NCI-H1105 (cell line): ENCODE data around the gene CLEC4E.
"Not testable (repeated sequence)": the region's sequence is repeated elsewhere in the genome, so short reads cannot be mapped to it uniquely, and the experiment has no call there.

Experiments used
- DNase-seq: peaks from one replicate; lab custom pipeline; 2025; lab: John Stamatoyannopoulos, UW

The CLEC4E gene

GRCh38 chr12:8540831-8541230 lies at the start of gene CLEC4E:
Gene CLEC4E (minus strand): TSS chr12:8540905. CDS start chr12:8540797, 108 bp downstream.
- not testable (repeated sequence) for DNase-seq

GRCh38 chr12:8589679-8590078 lies 49.0 kb upstream of the CLEC4E start:
- DNase-seq, result no peak

GRCh38 chr12:8584478-8584877 lies 43.8 kb upstream of the CLEC4E start:
- DNase-seq, result not testable (repeated sequence)

- DNase-seq, result no peak
These were observed 43.3 kb upstream of the CLEC4E start for GRCh38 chr12:8584004-8584403.

- no peak for DNase-seq
These were observed 40.5 kb upstream of the CLEC4E start for GRCh38 chr12:8581098-8581784.

- no peak for DNase-seq
These were observed 37.2 kb upstream of the CLEC4E start for GRCh38 chr12:8577879-8578278.

- DNase-seq, result no peak
These were observed 31.8 kb upstream of the CLEC4E start for GRCh38 chr12:8572507-8572906.

- no peak for DNase-seq
These were observed 25.8 kb upstream of the CLEC4E start for GRCh38 chr12:8566525-8566924.

GRCh38 chr12:8566052-8566451 lies 25.3 kb upstream of the CLEC4E start:
- DNase-seq, result not testable (repeated sequence)

- no peak for DNase-seq
These were observed 24.0 kb upstream of the CLEC4E start for GRCh38 chr12:8564656-8565055.

GRCh38 chr12:8563356-8563755 lies 22.7 kb upstream of the CLEC4E start:
- DNase-seq, result no peak

- DNase-seq, result no peak
These were observed 21.6 kb upstream of the CLEC4E start for GRCh38 chr12:8562310-8562709.

- DNase-seq, result no peak
These were observed 20.3 kb upstream of the CLEC4E start for GRCh38 chr12:8561011-8561410.

- no peak for DNase-seq
These were observed 19.0 kb upstream of the CLEC4E start for GRCh38 chr12:8559676-8560075.

GRCh38 chr12:8556531-8557097 lies 15.9 kb upstream of the CLEC4E start:
- DNase-seq, result no peak

- no peak for DNase-seq
These were observed 13.9 kb upstream of the CLEC4E start for GRCh38 chr12:8554451-8555195.

- DNase-seq, result peak; percentile 92
These were observed 12.5 kb upstream of the CLEC4E start for GRCh38 chr12:8553088-8553627.

- no peak for DNase-seq
These were observed 8.7 kb upstream of the CLEC4E start for GRCh38 chr12:8549381-8549780.

- DNase-seq, result no peak
These were observed 7.5 kb upstream of the CLEC4E start for GRCh38 chr12:8548192-8548591.

GRCh38 chr12:8547645-8548044 lies 6.9 kb upstream of the CLEC4E start:
- DNase-seq, result no peak

- no peak for DNase-seq
These were observed 5.9 kb upstream of the CLEC4E start for GRCh38 chr12:8546591-8546990.

- DNase-seq, result peak; percentile 63
These were observed 3.6 kb upstream of the CLEC4E start for GRCh38 chr12:8544295-8544694.

- DNase-seq, result no peak
These were observed 857 bp upstream of the CLEC4E start for GRCh38 chr12:8541562-8541961.
